Ascending aorta (tissue), 2 donors: ENCODE data around the gene RNPS1. TPM values are rescaled to one million over a fixed set of nuclear protein-coding genes. Genes with fewer than 3 reads are reported as not detected.

Experiments
- DNase-seq, 2 donors: peaks; one replicate each; pipeline ENCODE4 v3.0.0-alpha.2; 2019; ENCODE audit warnings: low spot score in 2 of 2
- H3K27ac ChIP-seq, 2 donors: fragments of 200-600 bp; sonication (generic); one replicate each; pipeline ENCODE4 v1.5.1; 2016 to 2017; ENCODE audit warnings: mild to moderate bottlenecking in 1 of 2
- H3K27me3 ChIP-seq: fragments of 200-600 bp; sonication (generic); one replicate; pipeline ENCODE4 v1.5.1; 2017
- H3K36me3 ChIP-seq, 2 donors: fragments of 200-600 bp; sonication (generic); one replicate each; pipeline ENCODE4 v1.5.1; 2016
- H3K4me1 ChIP-seq, 2 donors: fragments of 200-600 bp; sonication (generic); one replicate each; pipeline ENCODE4 v1.5.1; 2016 to 2017; ENCODE audit warnings: mild to moderate bottlenecking in 1 of 2
- H3K4me3 ChIP-seq, 2 donors: fragments of 200-600 bp; sonication (generic); one replicate each; pipeline ENCODE4 v1.5.1; 2016 to 2017; ENCODE audit warnings: mild to moderate bottlenecking in 1 of 2
- H3K9me3 ChIP-seq, 2 donors: fragments of 200-600 bp; sonication (generic); one replicate each; pipeline ENCODE4 v1.5.1; 2016
- intact Hi-C: fragments of 100-400 bp; cut with DNase I; formaldehyde crosslinking; loops from one replicate; pipeline ENCODE4 v1.15.1; 2023
- total RNA-seq: library from RNA; depleted of rRNA; stranded (reverse); fragments of >200 nt; gene quantifications from one replicate; pipeline ENCODE4 v1.1.0, GENCODE V29; 2016
- TF ChIP-seq, protein P1 (sequence below), 3 experiments: fragments of 200-600 bp in 2 of 3; fragments of 450-650 bp in 1 of 3; sonication (generic) in 2 of 3; IDR thresholded peaks; one replicate each; pipeline ENCODE4 v1.5.1; 2016 to 2019; ENCODE audit warnings: antibody characterized with exemption in 3 of 3, mild to moderate bottlenecking in 1 of 3, moderate library complexity in 1 of 3

Gene RNPS1
- total RNA-seq, 1 donor from 2014 or later: 134 TPM

DNA sequence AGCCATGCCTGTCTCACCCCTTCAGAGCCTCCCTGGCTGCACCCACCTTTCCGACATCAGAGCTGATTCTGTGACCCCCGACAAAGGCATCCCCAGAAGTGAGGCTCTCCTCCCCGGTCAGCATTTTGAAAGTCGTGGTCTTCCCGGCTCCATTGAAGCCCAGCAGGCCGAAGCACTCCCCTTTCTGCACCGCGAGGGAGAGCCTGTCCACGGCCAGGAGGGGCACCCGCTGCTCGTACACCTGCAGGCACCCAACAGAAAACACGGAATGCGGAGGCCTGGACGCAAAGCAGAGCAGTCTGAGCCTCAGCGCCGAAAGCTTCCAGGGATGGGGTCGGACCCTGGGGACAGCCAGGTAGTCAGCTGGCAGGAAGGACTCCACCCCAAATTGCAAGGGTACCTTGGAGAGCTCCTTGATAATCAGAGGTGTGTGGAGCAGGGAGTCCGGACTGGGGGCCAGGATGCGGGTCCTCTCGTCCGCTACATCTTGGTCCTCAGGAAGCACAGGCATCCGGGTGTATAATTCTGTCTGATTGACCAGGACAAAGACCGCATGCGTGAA is 13.1 kb upstream of the RNPS1 start:
- H3K9me3 ChIP-seq: no peaks in the 10 kb centered on the region
- peaks cover 15 to 69% of the 10 kb centered on the region in 2 donors for H3K36me3 ChIP-seq
- H3K4me3 ChIP-seq: no peak overlapping the region
- H3K27ac ChIP-seq: no peak overlapping the region
- TF ChIP-seq, protein P1, sequence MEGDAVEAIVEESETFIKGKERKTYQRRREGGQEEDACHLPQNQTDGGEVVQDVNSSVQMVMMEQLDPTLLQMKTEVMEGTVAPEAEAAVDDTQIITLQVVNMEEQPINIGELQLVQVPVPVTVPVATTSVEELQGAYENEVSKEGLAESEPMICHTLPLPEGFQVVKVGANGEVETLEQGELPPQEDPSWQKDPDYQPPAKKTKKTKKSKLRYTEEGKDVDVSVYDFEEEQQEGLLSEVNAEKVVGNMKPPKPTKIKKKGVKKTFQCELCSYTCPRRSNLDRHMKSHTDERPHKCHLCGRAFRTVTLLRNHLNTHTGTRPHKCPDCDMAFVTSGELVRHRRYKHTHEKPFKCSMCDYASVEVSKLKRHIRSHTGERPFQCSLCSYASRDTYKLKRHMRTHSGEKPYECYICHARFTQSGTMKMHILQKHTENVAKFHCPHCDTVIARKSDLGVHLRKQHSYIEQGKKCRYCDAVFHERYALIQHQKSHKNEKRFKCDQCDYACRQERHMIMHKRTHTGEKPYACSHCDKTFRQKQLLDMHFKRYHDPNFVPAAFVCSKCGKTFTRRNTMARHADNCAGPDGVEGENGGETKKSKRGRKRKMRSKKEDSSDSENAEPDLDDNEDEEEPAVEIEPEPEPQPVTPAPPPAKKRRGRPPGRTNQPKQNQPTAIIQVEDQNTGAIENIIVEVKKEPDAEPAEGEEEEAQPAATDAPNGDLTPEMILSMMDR (IDR thresholded peaks at IDR 0.05): no peak
- intact Hi-C loops: no loop called here
- no peaks in the 10 kb centered on the region for H3K4me1 ChIP-seq
- DNase-seq: no peak
- no peaks in the 10 kb centered on the region for H3K27me3 ChIP-seq

DNA sequence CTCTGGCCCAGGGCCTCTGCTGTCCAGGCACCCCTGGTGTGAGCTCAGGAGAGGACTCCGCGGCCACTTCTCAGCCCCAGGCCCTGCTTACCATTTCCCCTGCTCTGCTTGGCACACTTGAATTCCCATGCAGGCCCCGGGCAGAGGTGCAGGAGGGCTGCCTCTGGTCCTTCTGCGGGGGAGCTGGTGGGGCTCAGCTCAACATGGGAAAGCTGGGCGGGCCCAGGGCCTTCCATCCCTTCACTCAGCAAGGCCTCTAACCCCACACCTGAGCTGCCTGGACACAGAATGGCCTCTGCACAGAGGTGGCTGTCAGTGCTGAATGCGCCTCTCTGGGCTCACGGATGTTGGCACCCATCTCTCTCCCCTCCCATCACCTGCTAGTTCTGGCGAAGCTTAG is 12.5 kb upstream of the RNPS1 start:
- H3K27ac ChIP-seq: no peak overlapping the region
- no peaks in the 10 kb centered on the region for H3K4me1 ChIP-seq
- no peak for DNase-seq
- no peaks in the 10 kb centered on the region for H3K27me3 ChIP-seq
- no peaks in the 10 kb centered on the region for H3K9me3 ChIP-seq
- intact Hi-C loops: no loop called here
- H3K36me3 ChIP-seq: peaks cover 15 to 69% of the 10 kb centered on the region in 2 donors
- no peak overlapping the region for H3K4me3 ChIP-seq
- TF ChIP-seq, protein P1 (IDR thresholded peaks at IDR 0.05): no peak

DNA sequence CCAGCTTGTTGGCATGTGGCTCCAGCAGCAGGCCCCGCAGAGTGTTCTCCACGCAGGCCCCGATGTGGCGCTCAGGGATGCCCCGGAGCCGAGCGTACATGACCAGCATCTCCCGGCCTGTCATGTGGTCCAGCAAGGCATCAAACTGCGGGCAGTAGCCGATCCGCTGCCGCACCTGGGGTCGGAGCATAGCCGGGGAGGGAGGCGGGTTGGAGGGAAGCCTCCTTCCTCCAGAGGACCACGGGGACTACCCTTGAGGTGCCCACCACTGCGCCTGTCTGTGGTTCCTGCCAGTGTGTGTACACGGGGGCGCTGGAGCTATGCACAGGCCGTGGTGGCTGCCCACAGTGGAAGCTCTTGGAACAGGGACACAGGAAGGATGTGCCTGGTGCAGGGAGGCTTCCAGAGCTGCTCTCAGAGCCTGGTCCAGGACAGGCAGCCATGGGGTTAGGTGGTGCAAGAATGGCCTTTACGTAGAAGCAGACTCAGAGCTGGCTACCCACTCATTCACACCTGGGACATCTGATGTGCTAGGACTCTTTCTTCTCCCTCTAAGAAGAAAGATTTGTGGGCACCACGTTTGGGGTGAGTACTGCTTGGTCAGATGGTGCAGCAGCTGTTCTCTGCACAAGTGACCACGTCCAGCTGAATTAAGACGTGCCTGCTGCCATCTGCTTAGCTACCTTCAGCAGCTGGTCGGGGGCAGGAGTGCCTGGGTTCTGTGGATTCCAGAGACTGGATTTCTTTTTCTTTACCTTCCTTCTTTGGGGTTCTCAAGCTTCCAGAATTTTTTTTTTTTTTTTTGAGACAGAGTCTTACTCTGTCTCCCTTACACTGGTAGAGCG is 11.3 kb upstream of the RNPS1 start:
- Histone ChIP-seq H3K36me3 (peaks cover 10 to 56% of the 10 kb centered on the region in 2 donors), H3K4me1 (no peaks in the 10 kb centered on the region), H3K27me3 (no peaks in the 10 kb centered on the region), H3K9me3 (no peaks in the 10 kb centered on the region), H3K4me3 (no peak overlapping the region), H3K27ac (no peak overlapping the region)
- intact Hi-C loops: loop anchor here (10.0 kb wide), 1 partner anchor 56 kb away; no protein-coding TSS in a partner anchor
- DNase-seq: no peak
- TF ChIP-seq, protein P1 (IDR thresholded peaks at IDR 0.05): no peak

DNA sequence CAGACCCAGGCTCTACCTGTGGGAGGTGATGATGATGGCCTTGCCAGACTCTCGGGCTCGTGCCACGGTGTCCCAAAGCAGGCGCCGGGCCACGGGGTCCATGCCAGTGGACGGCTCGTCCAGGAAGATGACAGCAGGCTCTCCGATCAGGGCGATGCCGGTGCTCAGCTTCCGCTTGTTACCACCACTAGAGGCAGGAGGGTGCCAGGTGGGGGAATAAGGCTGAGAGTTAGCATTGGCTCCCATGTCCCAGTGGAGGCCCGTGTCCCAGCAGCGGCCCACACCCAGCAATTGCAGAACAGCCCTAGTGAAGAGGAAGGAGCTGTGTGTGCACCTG is 10.3 kb upstream of the RNPS1 start:
- no peaks in the 10 kb centered on the region for H3K4me1 ChIP-seq
- no peak for DNase-seq
- H3K9me3 ChIP-seq: no peaks in the 10 kb centered on the region
- intact Hi-C loops: loop anchor here (10.0 kb wide), 1 partner anchor 57 kb away; no protein-coding TSS in a partner anchor
- peaks cover 4 to 47% of the 10 kb centered on the region in 2 donors for H3K36me3 ChIP-seq
- H3K27me3 ChIP-seq: no peaks in the 10 kb centered on the region
- H3K4me3 ChIP-seq: no peak overlapping the region
- no peak overlapping the region for H3K27ac ChIP-seq
- TF ChIP-seq, protein P1 (IDR thresholded peaks at IDR 0.05): no peak

DNA sequence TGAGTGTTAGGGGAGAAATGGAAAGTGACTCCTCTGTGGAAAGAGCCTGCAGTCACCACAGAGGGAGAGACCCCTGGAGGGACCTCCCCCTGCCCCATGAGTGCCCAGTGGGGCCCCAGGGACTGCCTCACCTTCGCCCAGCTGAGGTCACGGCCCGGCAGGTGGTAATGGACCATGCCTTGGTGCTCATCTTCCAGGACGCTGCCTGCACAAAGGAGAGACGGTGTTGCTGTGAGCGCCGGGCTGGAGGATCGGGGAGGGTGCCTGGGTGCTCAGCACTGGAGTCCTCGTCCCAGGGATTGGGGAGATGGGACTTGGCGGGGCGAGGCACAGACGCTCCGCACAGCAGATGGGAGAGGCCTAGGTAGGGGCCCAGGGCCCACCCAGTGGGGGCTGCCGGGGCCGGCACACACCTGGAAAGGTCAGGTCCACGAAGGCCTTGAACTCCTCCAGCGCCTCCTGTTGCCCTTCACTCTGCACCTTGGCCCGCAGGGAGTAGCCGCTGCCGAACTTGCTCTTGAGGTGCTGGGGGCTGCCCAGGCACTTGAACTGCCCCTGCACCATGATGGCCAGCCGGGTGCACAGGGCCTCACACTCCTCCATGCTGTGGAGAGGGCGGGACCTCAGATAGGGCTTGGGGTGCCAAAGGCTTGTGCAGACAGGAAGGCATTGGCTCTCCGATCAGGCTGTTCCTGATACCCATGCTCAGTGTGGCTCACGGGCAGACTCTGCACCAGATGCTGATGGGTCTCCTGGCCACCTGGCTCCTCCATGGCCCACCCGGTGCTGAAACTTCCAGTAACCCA is 9.7 kb upstream of the RNPS1 start:
- Histone ChIP-seq H3K36me3 (peaks cover 0 to 42% of the 10 kb centered on the region in 2 donors), H3K4me3 (no peak overlapping the region), H3K9me3 (no peaks in the 10 kb centered on the region), H3K27ac (no peak overlapping the region), H3K4me1 (no peaks in the 10 kb centered on the region), H3K27me3 (no peaks in the 10 kb centered on the region)
- intact Hi-C loops: loop anchor here (10.0 kb wide), 1 partner anchor 57 kb away; no protein-coding TSS in a partner anchor
- TF ChIP-seq, protein P1 (IDR thresholded peaks at IDR 0.05): no peak
- DNase-seq: no peak
